Epithelial cell of esophagus (primary cell): ENCODE data around the gene TOR2A.

Source experiments
- DNase-seq: peaks from one replicate; pipeline ENCODE4 v3.0.0; 2010; ENCODE audit warnings: low read depth
- H3K4me3 ChIP-seq: 2 replicates; pipeline ENCODE4 v1.5.1; 2011; ENCODE audit warnings: mild to moderate bottlenecking, low read length, control low read depth
- CTCF ChIP-seq: IDR thresholded peaks from 2 replicates; pipeline ENCODE4 v1.5.1; 2011; ENCODE audit warnings: low read depth, mild to moderate bottlenecking, low read length, control low read depth, inconsistent platforms; ENCODE audit not compliant: insufficient read depth; ENCODE audit errors: missing control alignments

TOR2A gene

GRCh38 chr9:127741831-127742434, 6.8 kb upstream of the TOR2A start:
- no peak overlapping the region for H3K4me3 ChIP-seq
- TF ChIP-seq CTCF, result no peak
- peak; percentile 37 for DNase-seq

GRCh38 chr9:127739614-127740330, 4.7 kb upstream of the TOR2A start:
- TF ChIP-seq CTCF, result no peak
- peak; percentile 69 for DNase-seq

GRCh38 chr9:127738666-127739065, 3.6 kb upstream of the TOR2A start:
- no peak overlapping the region for H3K4me3 ChIP-seq
- no peak for TF ChIP-seq CTCF
- DNase-seq, result no peak

More at GRCh38 chr9:127739614-127740330, 4.7 kb upstream of the TOR2A start:
- no peak overlapping the region for H3K4me3 ChIP-seq

- no peak overlapping the region for H3K4me3 ChIP-seq
- TF ChIP-seq CTCF, result no peak
Measured at GRCh38 chr9:127735530-127736185, 564 bp upstream of the TOR2A start.

GRCh38 chr9:127734247-127734746, 797 bp downstream of the TOR2A start:
- H3K4me3 ChIP-seq, result peak overlapping the region; percentile 78
- TF ChIP-seq CTCF, result no peak
- DNase-seq, result no peak

More at GRCh38 chr9:127735530-127736185, 564 bp upstream of the TOR2A start:
- DNase-seq, result no peak

GRCh38 chr9:127733614-127734013, 1.5 kb downstream of the TOR2A start:
- no peak overlapping the region for H3K4me3 ChIP-seq
- no peak for TF ChIP-seq CTCF
- no peak for DNase-seq
